ENCODE results near the gene AATF.
"Not testable (repeated sequence)": the region's sequence is repeated elsewhere in the genome, so short reads cannot be mapped to it uniquely, and the experiment has no call there.

AATF gene

DNA sequence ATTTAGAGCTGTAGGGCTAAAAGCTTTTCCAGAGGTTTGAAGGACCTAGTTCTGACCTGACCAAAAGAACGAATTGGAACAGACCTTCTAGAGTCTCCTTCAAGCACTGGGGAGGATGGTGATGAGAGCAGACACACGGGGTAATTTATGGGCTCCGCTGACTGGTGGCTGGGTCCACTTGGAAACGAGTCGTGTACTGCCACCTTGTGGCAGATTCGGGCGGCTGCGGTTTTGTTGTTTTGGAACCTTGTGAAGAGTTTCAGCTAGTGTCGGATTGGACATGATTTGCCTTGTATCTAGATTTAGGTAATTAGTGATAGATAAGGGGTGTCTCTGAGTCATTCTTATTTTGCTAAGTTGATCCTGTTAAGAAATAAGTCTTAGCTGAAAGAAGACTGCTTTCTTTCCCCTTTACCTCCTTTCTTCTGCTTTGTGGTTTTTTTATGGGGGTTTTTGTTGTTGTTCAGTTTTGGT is 98.9 kb downstream of the AATF start:
- DNase-seq (ENCODE audit: low spot score): peak; percentile 90

DNA sequence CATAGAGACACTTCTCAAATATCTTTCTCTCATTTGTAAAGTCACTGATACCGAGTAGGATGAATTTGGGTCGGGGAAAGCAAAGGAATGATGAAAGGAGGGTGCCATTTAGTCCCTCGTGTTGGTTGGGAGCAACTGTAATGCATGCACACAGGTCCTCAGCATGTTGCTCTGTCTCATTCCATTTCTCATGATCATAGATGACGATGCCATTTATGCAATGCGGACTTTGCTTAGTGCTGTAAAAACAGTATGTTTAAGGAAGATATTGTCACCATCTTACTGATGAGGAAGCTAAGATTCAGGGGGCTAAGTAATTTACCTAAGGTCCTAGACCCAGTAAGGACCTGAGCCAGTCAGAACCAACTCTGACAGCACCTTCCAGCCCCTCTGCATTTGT is 100.1 kb downstream of the AATF start:
- no peak for DNase-seq (ENCODE audit: low spot score)

DNA sequence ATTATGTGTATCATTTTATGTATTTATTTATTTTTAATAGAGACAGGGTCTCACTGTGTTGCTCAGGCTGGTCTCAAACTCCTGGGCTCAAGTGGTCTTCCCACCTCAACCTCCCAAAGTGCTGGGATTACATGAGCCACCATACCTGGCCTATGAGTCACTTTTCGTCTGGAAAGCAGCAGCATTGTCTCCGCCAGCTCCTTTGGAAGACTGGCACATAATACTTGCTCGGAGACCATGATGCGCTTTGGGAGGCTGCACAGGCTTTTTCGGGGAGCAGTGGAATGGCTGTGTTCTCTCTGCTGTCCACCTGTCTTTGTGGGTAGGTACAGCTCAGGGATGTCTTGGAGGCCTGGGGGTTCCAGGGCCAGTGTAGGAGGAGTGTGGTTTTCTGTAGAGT is 102.2 kb downstream of the AATF start:
- no peak for DNase-seq (ENCODE audit: low spot score)

DNA sequence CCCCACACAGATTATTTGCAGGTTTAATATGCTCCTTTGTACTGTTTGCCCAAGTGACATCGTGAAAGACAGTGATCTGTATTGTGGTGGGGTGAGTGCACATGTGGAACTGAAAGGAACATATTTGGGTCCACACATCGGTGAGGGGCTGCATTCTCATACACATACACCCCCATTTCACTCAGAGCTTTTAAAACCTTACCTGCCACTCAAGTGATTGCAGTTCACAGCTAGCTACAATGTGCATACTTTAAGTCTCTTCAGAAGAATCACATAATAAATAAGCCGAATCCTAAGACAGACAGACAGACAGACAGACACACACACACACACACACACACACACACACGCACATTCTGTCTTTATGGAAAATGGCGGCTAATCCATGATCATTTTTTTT is 102.6 kb downstream of the AATF start:
- DNase-seq (ENCODE audit: low spot score): no peak

DNA sequence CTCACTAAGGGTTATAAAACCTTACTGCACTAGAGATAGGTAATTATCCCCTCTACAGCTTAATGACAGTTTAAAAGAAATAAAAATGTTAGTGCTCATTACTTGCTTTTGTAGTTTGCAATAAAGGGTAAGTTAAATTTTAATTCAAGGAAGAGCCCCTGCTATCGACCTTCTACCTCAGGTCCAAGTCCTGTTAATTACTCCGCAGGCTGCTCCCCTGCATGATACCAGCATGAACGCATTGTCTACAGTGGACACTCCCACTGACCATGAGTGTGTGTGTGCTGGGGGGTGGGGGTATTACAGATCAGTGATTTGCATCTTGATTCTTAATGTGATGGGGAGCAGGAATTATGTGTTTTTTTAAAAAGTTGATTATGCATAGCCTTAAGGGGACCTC is 103.1 kb downstream of the AATF start:
- no peak for DNase-seq (ENCODE audit: low spot score)

DNA sequence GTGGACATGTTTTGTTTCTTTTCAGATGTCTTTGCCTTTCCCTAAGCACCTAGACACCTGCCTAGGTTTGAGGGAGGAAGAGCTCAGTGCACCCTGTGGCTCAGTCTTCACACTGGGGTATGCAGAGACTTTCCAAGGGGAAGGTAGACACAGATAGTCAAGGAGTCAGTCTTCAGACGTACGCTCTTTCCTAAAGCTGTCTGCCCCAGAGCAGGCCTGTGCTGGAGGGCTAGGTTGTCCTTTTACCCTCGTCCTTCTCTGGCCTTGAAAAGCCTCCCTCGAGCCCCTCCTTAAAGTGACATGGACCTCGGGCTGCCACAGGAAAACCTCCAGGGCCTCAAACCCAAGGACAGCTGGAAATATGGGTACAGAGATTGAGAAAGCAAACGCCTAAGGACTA is 103.7 kb downstream of the AATF start:
- no peak for DNase-seq (ENCODE audit: low spot score)

DNA sequence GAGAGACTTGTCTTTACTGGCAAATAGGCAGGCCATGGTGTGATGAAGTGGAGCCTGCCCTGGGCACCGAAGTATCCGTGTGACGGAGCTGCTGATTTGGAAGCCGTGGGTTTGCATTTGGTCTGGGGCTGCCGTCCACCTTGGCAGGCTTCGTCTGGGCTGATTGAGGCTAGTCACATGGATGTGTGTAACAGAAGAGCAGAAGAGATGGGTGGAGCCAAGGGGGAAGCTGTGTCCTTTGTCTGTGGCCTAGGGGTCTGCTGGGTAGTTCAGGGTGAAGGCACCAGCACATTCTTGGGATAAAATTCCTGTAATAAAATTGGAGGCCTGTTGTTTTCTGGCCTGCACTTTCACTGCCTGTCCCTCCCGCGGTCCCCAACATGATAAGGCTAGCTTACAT is 106.1 kb downstream of the AATF start:
- DNase-seq (ENCODE audit: low spot score): no peak

DNA sequence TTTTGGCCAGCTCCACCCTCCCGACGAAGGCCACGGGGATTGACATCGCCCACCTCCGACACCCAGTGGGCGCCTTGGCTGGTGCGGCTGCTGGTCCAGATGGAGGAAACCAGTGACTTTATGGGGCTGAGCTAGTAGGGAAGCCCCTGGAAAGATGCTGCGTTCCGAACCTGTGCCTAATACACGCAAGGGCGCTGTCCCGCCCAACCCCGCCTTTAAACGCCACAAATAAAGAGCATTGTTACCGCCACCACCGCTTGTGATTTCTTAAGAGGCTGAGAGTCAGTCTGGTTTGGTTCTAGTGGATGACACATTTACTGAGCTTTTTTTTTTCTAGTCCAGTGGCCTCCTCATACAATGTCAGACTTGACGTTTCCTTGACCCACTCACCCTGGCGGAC is 107.9 kb downstream of the AATF start:
- no peak for DNase-seq (ENCODE audit: low spot score)

DNA sequence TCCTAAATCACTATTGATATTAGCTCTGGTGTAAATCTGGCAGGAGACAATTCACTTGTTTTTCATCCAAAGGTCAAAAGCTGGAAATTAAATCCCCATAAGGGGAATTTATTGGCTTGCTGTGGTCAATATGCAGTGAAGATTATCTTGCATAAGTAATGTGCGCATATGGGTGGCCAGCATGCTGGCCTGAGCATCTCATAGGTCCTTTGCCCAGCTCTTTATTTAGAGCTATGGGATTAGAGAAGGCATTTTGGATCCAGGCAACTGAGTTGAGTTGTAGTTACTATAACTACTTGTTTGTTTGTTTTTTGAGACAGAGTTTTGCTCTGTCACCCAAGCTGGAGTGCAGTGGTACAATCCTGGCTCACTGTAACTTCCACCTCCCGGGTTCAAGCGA is 110.7 kb downstream of the AATF start:
- DNase-seq (ENCODE audit: low spot score): no peak

DNA sequence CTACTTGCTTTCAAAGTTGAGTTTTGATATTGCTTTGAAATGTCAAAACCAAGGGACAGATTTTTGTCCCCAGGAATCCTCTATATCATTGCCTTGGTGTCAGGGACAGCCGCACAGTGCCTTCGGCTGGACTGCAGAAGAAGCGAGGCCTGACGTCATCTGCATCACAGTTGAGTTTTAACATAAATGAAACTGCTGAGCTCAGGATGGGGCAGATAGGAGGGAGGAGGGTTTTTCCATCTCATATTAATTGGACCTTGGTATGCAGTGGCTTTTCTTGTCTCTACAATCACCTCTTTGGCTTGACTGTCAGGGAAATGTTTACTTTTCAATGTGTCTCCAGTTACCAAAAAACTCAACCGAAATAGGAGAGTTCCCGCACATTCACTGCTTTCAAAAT is 111.3 kb downstream of the AATF start:
- DNase-seq (ENCODE audit: low spot score): no peak

DNA sequence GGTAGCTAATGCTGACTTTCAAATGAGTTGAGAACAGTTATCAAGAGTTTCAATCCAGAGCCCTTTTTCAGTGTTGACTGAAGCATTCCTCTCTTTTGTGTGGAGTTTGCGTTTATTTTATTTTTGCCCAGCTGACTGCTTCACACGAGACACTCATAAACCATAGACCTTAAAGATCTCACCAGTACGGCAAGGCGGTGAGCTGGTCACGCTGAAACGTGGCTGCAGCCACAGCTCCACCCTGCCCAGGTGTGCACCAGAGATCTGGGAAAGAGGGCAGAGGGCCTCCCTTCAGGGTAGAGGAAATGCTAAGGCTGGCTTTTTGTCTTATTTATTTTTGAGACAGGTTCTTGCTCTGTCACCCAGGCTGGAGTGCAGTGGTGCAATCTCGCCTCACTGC is 112.2 kb downstream of the AATF start:
- DNase-seq (ENCODE audit: low spot score): no peak

DNA sequence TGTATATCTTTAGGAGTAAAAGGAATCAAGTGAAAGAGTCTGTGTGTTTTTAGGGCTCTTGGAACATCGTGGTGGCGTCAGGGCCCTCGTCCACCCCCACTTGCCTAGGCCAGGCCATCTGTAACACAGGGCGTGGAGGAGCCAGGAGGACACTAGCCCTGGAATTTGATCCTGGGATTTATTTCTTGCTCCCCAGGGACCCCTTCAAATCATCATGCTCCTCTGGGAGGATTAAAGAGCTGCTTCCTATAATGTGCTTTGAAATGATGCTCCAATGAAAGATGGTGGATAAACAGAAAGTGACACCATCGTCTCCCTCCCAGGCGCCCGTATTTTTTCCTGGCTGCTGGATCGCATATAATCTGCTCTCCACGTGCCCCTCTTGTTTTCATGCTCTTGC is 113.3 kb downstream of the AATF start:
- no peak for DNase-seq (ENCODE audit: low spot score)

DNA sequence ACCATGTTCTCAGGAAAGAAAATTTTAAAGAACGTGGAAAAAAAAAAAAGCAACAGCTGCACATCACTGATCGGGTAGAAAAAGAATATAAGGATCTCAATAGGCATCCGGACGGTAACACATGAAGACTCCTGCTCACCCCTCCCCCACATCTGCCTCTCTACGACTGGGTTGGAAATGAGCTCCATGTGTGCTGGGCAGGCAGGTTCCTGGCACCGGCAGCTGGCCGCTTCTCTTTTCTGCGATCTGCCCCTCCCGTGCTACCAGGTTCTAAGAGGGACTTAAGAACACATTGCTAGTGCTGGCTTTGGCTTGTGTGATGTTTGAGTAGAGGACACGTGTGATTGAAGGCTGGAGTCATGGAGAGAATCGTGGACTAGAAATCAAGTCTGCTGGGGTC is 115.5 kb downstream of the AATF start:
- no peak for DNase-seq (ENCODE audit: low spot score)

DNA sequence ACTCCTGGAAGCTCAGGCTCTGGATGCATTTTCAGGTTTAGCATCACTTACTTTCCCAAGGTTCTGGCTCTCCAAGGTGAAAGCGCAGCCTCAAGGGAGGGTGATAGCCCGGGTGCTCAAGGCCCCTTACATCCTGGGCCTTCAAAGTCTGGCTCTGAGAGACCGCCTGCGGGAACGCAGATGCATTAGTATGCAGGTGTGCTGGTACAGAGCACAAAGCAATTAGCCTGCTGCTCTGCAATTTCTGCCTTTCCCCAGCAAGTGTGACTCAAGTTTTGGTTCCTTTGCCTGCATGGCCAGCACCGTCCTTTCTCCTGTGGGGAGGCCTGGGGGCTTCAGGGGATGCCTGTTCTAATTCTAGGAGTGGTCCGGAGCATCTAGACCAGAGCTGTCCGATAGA is 116.2 kb downstream of the AATF start:
- no peak for DNase-seq (ENCODE audit: low spot score)

DNA sequence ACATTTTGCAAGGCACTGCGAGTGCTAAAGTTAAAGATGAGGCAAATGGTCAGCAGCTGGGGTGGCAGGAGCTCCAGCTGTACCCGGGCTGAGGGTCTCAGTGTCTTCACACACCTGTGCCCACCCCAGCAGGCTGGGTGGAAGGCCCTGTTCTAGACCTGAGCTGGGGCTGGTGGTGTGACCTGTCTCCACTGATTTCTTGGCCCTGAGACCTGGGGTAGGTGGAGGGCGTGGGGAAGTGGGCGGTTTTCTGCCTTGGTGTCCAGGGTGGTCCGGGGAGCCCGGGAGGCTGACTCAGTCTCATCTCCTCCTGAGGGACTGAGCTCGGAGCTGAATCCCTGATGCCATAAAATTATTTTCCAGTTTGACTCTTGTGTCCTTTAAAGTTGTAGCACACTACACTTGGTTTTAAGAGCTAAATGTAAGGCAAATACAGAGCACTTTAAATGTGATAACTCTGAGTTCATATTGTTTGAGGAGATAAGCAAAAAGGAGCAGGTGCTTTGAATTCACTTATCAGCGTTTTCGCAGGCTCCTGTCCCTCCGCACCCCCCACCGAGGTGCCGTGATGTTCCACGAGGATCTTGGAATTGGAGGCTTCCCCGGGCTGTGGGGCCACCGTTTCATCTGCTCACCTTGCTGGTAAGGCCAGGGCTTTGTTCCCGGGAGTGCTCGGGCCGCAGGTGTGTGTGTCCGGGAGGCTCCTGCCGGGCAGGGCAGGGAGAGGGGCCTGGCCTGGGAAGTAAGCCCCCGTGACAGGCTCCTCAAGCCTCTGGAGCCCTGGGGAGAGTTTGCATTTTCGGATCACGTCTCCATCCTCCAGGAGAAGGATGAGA is 117.0 kb downstream of the AATF start:
- no peak for DNase-seq (ENCODE audit: low spot score)

DNA sequence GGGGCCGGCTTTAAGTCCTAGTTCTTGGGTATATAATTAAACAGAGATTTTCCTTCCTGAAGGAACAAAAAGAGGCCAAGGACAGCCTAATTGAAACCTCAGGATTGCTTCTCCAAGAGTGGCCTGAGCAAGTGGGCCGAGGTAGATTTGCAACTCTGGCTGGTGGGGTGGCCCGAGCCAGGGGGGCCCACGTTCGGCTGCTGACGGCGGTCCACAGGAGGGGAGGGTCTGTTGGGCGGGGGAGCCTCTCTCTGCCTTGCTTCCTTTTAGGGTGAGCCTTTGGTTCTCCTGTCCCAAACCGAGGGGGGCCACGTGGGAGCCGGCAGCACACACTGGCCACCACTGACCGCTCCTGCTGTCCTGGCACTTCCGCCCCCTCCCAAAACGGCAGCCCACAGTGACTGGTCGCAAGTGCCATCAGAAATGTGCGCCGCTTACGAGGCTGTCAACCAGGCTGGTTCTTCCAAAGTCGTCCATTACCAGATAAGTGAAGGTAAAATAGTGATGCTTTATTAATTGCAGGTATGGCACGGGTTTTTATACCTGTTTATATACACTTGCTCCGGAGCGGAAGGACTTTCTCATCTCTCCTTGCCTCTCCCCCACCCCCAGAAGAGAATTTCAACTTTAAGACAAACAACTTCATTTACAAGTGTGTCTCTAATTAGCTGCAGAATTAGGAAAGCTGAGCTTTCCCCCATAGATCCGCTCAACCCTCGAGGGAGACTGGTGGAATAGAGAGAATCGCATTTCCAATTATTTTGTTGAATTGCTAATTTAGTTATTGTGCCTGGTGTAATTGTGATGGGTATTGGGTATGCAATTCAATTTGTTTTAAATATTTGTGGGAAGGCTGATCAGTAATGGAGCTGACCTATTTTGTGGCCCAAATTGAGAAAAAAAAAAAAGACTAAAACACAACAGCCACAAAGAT is 117.8 kb downstream of the AATF start:
- no peak for DNase-seq (ENCODE audit: low spot score)

DNA sequence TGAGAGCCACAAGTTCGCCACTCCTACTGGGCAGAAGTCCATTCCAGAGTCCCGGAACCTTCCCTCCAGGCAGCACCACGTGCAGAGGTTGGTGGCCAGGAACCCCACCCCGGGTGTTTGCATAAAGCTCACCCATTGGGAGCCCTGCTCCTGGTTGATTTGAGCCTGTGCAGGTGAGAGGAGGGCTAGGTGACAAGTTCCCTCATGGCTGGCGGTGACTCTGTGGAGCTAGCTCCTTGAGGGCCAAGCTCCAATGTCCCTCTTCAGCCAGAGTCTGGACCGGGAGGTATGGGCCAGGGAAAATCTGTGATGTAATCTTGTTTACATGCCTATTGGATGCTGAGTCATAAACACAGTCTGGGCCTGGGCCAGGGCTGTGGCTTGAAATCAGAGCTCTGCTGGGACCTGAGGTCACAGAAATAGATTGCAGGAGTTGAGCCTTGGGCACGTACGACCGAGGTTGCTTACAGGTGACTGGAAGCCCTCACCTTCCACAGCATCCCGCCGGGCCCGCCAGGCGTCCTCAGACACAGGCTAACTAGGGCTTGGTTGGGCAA is 118.9 kb downstream of the AATF start:
- no peak for DNase-seq (ENCODE audit: low spot score)

DNA sequence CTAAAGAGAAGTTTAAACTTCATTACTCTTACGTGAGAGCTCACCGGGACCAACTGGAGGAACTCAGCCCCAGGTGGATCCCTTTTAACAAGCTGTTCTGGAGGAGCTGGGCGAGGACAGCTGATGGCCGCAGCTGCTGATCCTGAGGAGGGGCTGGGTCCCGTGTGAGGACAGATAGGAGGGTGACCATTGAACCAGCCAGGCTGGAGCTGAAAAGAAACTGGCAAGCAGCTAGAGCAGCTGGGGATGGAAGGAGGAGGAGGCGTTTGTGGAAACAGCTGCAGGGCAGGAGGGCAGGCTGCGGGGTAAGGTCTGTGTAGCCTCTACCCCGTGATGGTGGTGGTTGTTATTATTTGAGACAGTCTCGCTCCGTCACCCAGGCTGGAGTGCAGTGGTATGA is 119.5 kb downstream of the AATF start:
- DNase-seq (ENCODE audit: low spot score): no peak

DNA sequence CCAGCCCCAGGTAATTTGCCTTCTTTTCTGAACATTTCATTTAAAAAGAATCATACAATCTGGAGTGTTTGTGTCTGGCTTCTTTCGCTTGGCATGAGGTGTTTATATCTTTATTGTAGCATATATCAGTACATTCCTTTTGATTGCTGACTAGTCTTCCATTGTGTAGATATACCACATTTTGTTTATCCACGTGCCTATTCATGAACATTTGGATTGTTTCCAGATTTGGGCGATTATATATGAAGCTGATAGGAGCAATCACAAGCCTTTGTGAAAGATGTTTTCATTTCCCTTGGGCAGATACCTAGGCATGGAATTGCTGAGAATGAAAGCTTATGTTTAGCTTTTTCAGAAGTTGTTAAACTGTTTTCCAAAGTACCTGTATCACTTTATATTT is 120.3 kb downstream of the AATF start:
- DNase-seq (ENCODE audit: low spot score): no peak

DNA sequence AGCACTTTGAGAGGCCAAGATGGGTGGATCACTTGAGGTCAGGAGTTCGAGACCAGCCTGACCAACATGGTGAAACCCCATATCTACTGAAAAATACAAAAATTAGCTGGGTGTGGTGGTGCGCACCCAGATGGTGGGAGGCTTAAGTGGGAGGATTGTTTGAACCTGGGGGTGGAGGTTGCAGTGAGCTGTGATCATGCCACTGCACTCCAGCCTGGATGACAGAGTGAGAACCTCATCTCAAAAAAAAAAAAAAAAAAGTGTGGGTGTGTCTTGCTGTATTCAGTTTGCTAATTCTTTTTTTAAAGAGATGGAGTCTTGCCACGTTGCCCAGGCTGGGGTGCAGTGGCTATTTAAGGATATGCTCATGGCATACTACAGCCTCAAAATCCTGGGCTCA is 124.7 kb downstream of the AATF start:
- not testable (repeated sequence) for DNase-seq (ENCODE audit: low spot score)

DNA sequence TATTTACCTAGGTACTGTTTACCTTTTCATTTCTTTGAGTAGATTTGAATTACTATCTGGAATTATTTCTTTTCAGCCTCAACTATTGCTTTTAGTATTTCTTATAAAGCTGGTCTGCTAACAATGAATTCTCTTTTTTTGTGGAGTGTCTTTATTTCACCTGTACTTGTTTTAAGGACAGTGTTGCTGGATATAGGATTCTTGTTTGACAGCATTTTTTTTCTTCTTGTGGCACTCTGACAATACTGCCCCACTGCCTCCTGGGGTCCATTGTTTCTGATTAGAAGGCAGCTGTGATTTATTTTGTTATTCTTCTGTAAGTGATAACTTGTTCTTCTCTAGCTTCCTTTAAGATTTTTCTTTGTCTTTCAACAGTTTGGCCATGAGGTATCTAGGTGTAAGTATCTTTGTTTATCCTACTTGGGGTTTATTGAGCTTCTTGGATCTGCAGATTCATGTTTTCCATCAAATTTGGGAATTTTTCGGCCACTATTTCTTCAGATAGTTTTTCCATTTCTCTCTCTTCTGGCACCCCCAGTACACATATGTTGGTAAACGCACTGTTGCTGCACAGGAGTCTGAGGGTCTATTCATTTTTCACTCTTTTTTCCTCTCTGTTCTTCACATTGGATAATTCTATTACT is 130.4 kb downstream of the AATF start:
- DNase-seq (ENCODE audit: low spot score): no peak

DNA sequence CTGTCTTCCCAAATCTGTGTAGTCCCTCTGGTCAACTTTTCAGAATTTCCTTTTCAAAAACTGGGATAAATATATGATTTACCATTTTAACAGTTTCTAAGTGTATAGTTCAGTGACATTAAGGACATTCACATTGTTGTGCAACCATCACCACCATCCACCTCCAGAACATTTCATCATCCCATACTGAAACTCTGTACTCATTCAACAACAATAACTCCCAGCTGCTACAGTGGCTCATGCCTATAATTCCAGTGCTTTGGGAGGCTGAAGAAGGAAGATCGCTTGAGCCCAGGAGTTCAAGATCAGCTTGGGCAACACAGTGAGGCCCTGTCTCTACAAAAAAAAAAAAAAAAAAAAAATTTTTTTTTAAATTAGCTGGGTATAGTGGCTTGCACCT is 131.0 kb downstream of the AATF start:
- DNase-seq (ENCODE audit: low spot score): no peak

Measured in ecto neural progenitor cell (in vitro differentiated cells).